NCI-H1694 (cell line): ENCODE measurements around the gene NPFFR2.
"Not testable (repeated sequence)": the region's sequence is repeated elsewhere in the genome, so short reads cannot be mapped to it uniquely, and the experiment has no call there.

Experiments used
- DNase-seq: peaks from one replicate; lab custom pipeline; 2025; lab: John Stamatoyannopoulos, UW

NPFFR2 gene

DNA sequence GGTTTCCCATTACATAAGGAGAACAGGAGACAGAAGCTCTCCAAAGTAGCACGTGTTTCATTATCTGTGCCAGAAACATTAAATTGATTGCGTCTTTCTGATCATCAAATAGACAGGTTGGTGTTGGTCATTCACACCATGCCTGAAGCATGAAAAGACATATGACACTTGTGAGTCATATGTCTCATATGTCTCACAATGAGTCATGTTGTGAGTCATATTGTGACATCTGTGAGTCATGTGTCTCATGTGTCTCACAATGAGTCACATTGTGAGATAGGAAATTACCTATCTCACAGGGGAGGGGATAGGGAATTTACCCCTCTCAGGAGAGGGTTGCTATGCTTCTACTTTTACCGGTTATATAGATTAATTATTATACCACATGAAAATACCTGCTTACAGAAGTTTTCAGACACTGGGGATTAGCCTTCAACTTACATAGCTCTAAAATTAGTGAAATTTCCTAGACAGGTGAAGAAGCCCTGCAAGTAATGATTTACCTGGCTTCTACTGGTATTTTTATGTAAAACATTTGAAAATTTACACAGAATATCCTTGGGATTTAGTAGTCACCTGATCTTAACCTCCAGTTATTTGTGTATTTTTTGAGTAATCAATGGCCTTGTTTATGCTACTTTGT, 80.8 kb downstream of the NPFFR2 start:
- DNase-seq: no peak

DNA sequence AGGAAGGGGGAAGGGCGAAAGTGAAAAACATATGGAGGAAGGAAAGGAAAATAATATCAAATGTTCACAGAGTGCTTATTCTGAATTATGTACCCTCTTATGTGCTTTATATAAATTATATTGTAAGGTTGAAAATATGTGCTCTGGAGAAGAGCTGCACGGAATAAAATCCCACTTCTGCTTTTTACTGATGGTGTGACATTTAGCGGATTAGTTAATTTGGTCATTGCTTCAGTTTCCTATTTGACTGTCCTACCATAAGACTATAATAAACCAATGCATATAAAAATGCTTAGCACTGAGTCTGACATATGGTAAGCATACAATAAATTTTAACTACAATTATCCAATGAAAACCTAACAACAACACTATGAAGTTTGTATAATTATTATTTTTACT, 86.2 kb downstream of the NPFFR2 start:
- no peak for DNase-seq

DNA sequence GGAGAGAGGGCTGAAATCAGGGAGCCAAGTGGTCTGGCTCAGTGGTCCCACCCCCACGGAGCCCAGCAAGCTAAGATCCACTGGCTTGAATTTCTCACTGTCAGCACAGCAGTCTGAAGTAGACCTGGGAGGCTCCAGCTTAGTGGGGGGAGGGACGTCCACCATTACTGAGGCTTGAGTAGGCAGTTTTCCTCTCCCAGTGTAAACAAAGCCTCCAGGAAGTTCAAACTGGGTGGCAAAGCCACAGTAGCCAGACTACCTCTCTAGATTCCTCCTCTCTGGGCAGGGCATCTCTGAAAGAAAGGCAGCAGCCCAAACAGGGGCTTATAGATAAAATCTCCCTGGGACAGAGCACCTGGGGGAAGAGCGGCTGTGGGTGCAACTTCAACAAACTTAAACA, 88.1 kb downstream of the NPFFR2 start:
- DNase-seq: no peak

DNA sequence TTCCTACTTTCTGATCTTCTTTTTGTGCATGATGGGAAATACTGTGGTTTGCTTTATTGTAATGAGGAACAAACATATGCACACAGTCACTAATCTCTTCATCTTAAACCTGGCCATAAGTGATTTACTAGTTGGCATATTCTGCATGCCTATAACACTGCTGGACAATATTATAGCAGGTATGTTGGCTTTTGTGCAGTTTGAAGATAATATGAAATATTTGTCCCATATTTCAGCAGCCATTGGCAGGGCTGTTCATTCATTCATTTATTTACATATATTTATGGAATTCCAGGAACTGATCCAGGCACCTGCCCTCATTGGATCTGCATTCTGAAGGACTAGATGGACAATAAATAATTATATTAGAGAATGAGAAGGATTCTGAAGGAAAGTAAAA, 96.9 kb downstream of the NPFFR2 start:
- no peak for DNase-seq

DNA sequence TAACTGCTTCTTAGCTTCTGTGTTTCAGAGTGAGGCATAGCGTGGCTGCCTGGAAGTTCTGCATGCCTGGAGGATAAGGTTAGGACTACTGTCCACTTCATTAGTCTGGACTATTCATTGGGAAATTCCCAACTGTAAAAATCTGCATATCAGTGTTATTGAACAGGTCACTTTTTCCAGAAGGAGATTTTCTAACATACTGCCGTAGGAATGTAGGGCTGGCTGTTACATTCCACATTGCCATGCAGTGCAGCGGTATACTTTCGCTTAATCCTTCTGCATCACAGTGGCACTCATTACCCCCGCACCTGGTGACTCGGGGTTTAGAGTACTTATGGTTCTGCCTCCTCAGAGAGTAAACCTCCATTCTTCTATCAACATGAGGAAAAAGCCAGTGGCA, 104.6 kb downstream of the NPFFR2 start:
- DNase-seq: no peak

DNA sequence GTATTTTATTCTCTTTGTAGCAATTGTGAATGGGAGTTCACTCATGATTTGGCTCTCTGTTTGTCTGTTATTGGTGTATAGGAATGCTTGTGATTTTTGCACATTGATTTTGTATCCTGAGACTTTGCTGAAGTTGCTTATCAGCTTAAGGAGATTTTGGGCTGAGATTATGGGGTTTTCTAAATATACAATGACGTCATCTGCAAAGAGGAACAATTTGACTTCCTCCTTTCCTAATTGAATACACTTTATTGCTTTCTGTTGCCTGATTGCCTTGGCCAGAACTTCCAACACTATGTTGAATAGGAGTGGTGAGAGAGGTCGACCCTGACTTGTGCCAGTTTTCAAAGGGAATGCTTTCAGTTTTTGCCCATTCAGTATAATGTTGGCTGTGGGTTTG, 108.2 kb downstream of the NPFFR2 start:
- not testable (repeated sequence) for DNase-seq

DNA sequence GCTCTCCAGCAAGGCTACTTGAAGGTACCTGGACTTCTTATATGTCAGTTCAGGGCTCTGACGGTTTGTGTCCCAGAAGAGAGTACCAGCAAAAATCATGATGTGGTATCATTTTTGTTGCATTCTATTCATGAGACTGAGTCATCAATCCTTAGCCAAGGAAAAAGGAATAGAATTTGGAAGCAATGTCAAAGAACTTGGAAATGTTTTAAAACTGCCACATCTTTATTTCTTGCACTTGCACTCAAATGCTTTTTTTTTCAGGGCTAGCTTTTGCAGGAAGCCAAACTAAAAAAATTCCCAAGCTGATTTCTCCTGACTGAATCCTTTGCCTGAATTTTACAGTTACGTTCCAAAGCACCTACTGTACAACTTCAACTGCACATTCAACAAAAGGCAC, 112.4 kb downstream of the NPFFR2 start:
- no peak for DNase-seq

DNA sequence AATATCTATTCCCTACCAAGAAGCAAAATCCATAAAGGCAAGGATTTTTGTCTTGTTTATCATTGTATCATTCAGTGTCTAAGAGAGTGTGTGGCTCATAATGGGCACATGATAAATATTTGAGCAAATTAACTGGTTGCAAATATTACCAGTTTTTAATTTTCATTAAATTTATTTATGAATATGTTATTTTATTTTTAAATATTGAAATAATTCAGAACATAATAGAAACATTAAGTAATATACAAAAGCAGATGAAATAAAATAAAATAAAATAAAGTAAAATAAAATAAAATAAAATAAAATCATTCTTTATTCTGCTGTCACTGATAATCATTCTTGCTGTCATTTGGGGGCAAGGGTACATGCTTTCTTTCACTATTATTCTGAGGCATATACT, 120.9 kb downstream of the NPFFR2 start:
- DNase-seq: no peak

DNA sequence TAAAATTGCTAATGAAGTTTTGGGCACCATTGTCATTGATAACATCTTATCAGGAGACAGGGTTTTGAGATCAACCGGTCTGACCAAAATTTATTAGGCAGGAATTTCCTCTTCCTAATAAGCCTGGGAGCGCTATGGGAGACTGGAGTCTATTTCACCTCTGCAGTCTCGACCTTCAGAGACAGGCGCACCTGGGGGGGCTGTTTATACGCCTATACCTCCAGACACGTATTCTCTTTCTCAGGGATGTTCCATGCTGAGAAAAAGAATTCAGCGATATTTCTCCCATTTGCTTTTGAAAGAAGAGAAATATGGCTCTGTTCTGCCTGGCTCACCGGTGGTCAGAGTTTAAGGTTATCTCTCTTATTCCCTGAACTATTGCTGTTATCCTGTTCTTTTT, 121.8 kb downstream of the NPFFR2 start:
- DNase-seq: not testable (repeated sequence)

DNA sequence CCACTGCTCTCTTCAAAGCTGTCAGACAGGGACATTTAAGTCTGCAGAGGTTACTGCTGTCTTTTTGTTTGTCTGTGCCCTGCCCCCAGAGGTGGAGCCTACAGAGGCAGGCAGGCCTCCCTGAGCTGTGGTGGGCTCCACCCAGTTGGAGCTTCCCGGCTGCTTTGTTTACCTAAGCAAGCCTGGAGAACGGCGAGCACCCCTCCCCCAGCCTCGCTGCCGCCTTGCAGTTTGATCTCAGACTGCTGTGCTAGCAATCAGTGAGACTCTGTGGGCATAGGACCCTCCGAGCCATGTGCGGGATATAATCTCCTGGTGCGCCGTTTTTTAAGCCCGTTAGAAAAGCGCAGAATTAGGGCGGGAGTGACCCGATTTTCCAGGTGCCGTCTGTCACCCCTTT, 137.5 kb downstream of the NPFFR2 start:
- DNase-seq: not testable (repeated sequence)

DNA sequence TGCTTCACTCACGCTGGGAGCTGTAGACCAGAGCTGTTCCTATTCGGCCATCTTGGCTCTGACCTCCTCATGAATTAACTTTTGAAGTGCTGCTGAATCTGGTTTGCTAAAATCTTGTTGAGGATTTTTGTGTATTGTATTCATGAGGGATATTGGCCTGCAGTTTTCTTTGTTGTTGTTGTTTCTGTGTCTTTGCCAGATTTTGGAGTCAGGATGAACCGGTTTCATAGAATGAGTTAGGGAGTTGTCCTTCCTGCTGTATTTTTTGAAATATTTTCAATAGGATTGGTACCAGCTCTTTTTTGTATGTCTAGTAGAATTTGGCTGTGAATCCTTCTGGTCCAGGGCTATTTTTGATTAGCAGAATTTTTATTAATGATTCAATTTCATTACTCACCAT, 138.1 kb downstream of the NPFFR2 start:
- no peak for DNase-seq

DNA sequence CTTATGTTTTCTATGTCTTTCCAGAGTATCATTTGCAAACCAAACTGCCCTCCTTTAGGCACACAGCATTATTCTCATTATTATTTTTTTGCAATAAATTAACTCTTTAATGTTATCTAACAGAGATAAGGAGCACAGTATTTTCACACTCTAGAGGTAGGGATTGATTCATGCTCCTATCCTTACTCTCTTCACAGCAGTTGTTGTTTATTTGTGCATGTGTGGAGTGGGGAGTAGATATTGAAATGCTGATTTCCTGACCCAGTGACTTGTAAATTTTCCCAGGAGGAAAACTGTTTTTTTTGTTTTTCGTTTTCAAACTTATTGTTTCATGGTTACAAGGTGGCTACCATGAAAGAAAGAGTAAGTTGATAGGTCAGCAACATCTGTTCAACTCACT, 140.0 kb downstream of the NPFFR2 start:
- no peak for DNase-seq

DNA sequence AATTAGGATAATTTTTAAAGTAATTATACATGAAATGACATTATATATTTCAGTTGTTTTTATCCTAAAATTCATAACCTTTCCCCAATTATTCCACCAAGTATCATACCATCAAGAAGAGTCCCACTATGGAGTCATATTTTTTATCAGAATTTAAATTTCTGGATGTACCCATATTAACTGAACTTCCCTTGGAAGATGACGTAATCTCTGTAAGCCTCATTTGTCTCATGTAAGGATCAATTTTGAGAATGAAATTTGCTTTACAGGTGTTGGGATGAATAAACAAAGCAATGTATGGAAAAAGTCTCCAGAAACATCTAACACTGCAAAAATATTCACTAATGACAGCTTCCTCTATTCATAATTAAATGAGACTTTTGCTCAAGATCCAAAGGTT, 147.5 kb downstream of the NPFFR2 start:
- no peak for DNase-seq

DNA sequence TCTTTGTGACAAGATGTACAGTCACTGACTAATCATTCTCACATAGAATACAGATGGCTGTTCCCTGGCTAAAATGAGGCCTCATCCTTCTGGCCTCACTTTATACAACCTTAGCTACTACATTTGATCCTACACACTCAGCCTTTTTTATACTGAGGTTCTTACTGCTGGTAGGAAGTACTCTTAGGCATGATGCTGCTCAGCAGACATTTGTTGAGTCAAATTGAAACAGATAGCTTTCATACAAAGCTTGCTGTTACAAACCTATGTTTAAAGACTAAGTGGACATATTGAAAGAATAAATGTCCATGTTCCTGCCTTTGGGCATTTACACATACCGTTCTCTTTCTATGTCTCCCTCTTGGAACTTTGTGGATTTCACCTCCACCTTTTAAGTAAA, 154.9 kb downstream of the NPFFR2 start:
- no peak for DNase-seq

DNA sequence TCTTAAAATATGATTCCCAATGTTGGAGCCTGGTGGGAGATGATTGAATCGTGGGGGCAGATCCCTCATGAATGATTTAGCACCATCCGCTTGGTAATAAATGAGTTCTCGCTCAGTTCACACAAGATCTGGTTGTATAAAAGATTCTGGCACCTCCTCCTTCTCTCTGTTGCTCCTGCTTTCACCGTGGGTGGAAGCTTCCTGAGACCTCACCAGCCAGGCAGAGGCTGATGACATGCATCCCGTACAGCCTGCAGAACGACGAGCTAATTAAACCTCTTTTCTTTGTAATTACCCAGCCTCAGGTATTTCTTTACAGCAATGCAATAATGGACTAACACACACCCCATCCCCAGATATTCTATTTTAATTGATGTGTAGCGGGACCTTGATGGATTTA, 162.2 kb downstream of the NPFFR2 start:
- no peak for DNase-seq

DNA sequence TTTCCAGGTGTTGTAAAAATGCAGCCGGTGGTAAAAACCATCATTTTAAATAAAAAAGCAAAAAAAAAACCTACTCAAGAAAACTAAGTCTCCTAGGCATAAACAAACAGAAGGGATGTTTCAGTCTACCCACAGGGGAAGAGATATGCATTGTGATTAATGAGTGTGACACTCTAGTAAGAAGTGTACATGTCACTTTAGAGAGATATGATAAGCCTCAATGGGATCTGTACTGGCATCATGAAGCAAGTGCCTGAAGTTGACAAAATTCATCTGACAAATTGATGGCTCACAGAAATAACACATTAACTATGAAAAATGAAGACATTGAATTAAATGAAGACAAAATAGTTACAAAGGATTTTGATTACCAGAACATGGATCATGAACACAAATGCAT, 162.7 kb downstream of the NPFFR2 start:
- no peak for DNase-seq
